Measurements from ENCODE around the gene ZDHHC7.

DNA sequence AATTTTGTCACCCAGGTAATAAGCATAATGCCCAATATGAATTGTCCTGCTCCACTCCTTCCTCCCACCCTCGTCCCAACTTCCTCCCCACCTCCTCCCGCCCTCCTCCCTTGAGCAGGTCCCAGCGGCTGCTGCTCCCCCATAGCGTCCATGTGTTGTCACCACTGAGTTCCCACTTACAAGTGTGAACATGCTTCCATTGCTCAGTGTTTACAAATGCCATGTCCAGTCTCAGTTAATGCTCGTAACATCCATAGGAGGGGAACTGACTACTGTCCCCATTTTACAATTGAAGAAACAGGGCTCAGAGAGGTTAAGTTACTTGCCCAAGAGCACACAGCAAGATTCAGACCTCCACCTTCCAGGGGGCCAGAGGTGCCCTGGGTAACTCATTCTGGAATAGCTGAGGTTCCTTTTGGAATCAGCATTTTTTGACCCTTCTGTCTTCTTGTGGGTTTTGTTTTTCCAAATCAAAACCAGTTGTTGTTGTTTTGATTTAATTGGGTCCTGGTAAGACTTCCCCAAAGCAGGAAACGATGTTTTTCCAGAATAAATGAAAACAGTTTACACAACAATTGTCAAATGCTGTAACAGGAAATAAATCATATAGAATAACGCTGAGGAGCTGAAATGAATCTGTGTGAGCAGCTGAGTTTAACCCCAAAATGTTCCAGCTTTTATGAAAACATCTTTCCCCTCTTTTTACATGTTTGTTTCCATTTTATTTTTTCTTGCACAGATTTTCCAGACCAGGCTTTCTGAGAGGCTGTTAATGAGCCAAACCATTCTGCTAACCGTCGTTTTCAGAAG is 73.9 kb downstream of the ZDHHC7 start:
- TF ChIP-seq CTCF (conservative IDR thresholded peaks at IDR 0.05; ENCODE audit: low read length) (no peak), EZH2phosphoT487 (IDR thresholded peaks at IDR 0.05; ENCODE audit: borderline replicate concordance, low read depth, low read length) (no peak)
